K562 (cell line): ENCODE measurements around the gene OR1I1. TPM values are rescaled to one million over a fixed set of nuclear protein-coding genes. Genes with fewer than 3 reads are reported as not detected.

ENCODE experiments used
- ATAC-seq: fragments of 200-7000 bp; cut with Tn5 transposase; 3 replicates; pipeline ENCODE4 v1.9.1; 2020; ENCODE audit warnings: moderate library complexity
- BruUV-seq: library from RNA; stranded (reverse); fragments of 400-500 nt; replicated peaks from 2 replicates; lab custom pipeline; 2021; lab: Mats Ljungman, UMichigan
- CTCF ChIA-PET: fragments of 300-600 bp; formaldehyde crosslinking; extraction: SDS; loops from one replicate; lab custom pipeline; 2021; ENCODE audit warnings: low intra/inter-chr PET ratio; lab: Yijun Ruan, JAX
- POLR2A ChIA-PET: fragments of 300-600, 350-650 bp; sonication (Branson Sonifier 250); formaldehyde crosslinking; extraction: SDS; loops from one replicate; lab custom pipeline; 2021; ENCODE audit warnings: antibody characterized with exemption, inconsistent platforms; lab: Yijun Ruan, JAX
- DNase-seq, 4 experiments: peaks; one replicate each; pipeline versions ENCODE4 v3.0.0 to v3.0.0-alpha.2; 2011 to 2018; ENCODE audit warnings: low spot score in 3 of 4, mixed read lengths in 3 of 4; ENCODE audit errors: extremely low read depth in 1 of 4
- FAIRE-seq: peaks from 2 replicates; lab custom pipeline; 2011; peaks lifted over from hg19 to GRCh38; lab: Jason Lieb, UNC
- H2AFZ ChIP-seq: 2 replicates; pipeline ENCODE4 v1.6.0; 2011; ENCODE audit warnings: low read depth, low read length, control low read depth, inconsistent platforms
- H3K27ac ChIP-seq: fragments of 200-600 bp; 3 replicates; pipeline ENCODE4 v1.8.0; 2011; ENCODE audit warnings: low read depth, mild to moderate bottlenecking, control low read depth, inconsistent platforms, low read length, moderate library complexity, mixed read lengths; ENCODE audit errors: extremely low read depth
- H3K27me3 ChIP-seq, 2 experiments: fragments of 300-600 bp in 1 of 2; 2 replicates in 1 of 2; 3 replicates in 1 of 2; pipeline versions ENCODE4 v1.6.0 to v1.8.0; 2011; ENCODE audit warnings: inconsistent platforms in 2 of 2, low read length in 2 of 2, mild to moderate bottlenecking in 1 of 2, mixed read lengths in 1 of 2, moderate library complexity in 1 of 2; ENCODE audit not compliant: control insufficient read depth in 2 of 2, insufficient read depth in 2 of 2
- H3K36me3 ChIP-seq: fragments of 300-600 bp; 3 replicates; pipeline ENCODE4 v1.8.0; 2011; ENCODE audit warnings: mild to moderate bottlenecking, low read length, inconsistent platforms; ENCODE audit not compliant: control insufficient read depth, insufficient read depth
- H3K4me1 ChIP-seq, 2 experiments: fragments of 200-600 bp in 1 of 2; replicated peaks in 1 of 2; 2 replicates in 1 of 2; 3 replicates in 1 of 2; pipeline versions ENCODE4 v1.5.1 to v1.8.0; 2011; ENCODE audit warnings: inconsistent platforms in 2 of 2, low read length in 2 of 2, mild to moderate bottlenecking in 1 of 2, mixed read lengths in 1 of 2, moderate library complexity in 1 of 2; ENCODE audit not compliant: control insufficient read depth in 2 of 2, insufficient read depth in 2 of 2
- H3K4me2 ChIP-seq: 2 replicates; pipeline ENCODE4 v1.6.1; 2011; ENCODE audit warnings: low read length, control low read depth, inconsistent platforms, mixed read lengths; ENCODE audit not compliant: insufficient read depth
- H3K4me3 ChIP-seq: fragments of 200-600 bp; sonication (generic), shearing (Covaris generic); 2 replicates; pipeline ENCODE4 v1.5.1; 2016; ENCODE audit warnings: control low read depth, inconsistent platforms
- H3K79me2 ChIP-seq: fragments of 200-600 bp; 3 replicates; pipeline ENCODE4 v1.8.0; 2011; ENCODE audit warnings: low read length, inconsistent platforms; ENCODE audit not compliant: control insufficient read depth, insufficient read depth
- H3K9ac ChIP-seq, 2 experiments: 2 replicates each; pipeline versions ENCODE4 v1.6.0 to v1.6.1; 2011; ENCODE audit warnings: low read depth in 2 of 2, low read length in 2 of 2, control low read depth in 1 of 2, inconsistent platforms in 1 of 2, mild to moderate bottlenecking in 1 of 2, mixed read lengths in 1 of 2; ENCODE audit not compliant: insufficient read depth in 1 of 2
- H3K9me1 ChIP-seq: one replicate; pipeline ENCODE4 v1.6.0; 2011; ENCODE audit warnings: inconsistent platforms, mild to moderate bottlenecking, low read length, moderate library complexity; ENCODE audit not compliant: control insufficient read depth, insufficient read depth
- H3K9me3 ChIP-seq: replicated peaks from 2 replicates; pipeline ENCODE4 v1.5.1; 2011; ENCODE audit warnings: low read depth, low read length, inconsistent platforms; ENCODE audit not compliant: control insufficient read depth, insufficient read depth
- H4K20me1 ChIP-seq: replicated peaks from 2 replicates; pipeline ENCODE4 v1.6.1; 2011; ENCODE audit warnings: low read length, inconsistent platforms, mixed read lengths; ENCODE audit not compliant: control insufficient read depth, insufficient read depth
- BMI1 ChIP-seq: fragments of 150-350 bp; IDR thresholded peaks from 2 replicates; pipeline ENCODE4 v1.6.1; 2014; ENCODE audit warnings: low read length
- CBFA2T2 ChIP-seq: fragments of 450-650 bp; conservative IDR thresholded peaks from 2 replicates; pipeline ENCODE4 v1.6.1; 2017; ENCODE audit warnings: mild to moderate bottlenecking
- CBX2 ChIP-seq: fragments of 200-600 bp; sonication (generic); IDR thresholded peaks from one replicate; pipeline ENCODE4 v1.6.1; 2012; ENCODE audit warnings: mild to moderate bottlenecking, low read length, inconsistent platforms; ENCODE audit not compliant: insufficient read depth, poor library complexity, severe bottlenecking
- CSDE1 ChIP-seq, 2 experiments: fragments of 450-650 bp; IDR thresholded peaks; 2 replicates each; pipeline ENCODE4 v1.6.1; 2016; ENCODE audit warnings: mild to moderate bottlenecking in 1 of 2
- GTF2E2 ChIP-seq: fragments of 200-800 bp; sonication (Bioruptor generic); IDR thresholded peaks from 2 replicates; pipeline ENCODE4 v1.6.1; 2016; ENCODE audit warnings: missing genetic modification characterization, missing compliant biosample characterization
- KAT7 ChIP-seq: sonication (generic); formaldehyde crosslinking; IDR thresholded peaks from 2 replicates; pipeline ENCODE4 v1.8.0; 2022; ENCODE audit warnings: missing genetic modification reagents, mild to moderate bottlenecking, borderline replicate concordance
- L3MBTL2 ChIP-seq: fragments of 450-650 bp; IDR thresholded peaks from 2 replicates; pipeline ENCODE4 v1.6.1; 2016; ENCODE audit warnings: mild to moderate bottlenecking, moderate library complexity
- NCOA6 ChIP-seq: fragments of 450-650 bp; IDR thresholded peaks from 2 replicates; pipeline ENCODE4 v1.6.1; 2017; ENCODE audit warnings: mild to moderate bottlenecking
- SPI1 ChIP-seq: IDR thresholded peaks from 2 replicates; pipeline ENCODE4 v1.6.1; 2011; ENCODE audit warnings: low read depth, low read length, control low read depth, borderline replicate concordance
- ZNF512 ChIP-seq: IDR thresholded peaks from 2 replicates; pipeline ENCODE4 v1.6.1; 2016; ENCODE audit warnings: missing genetic modification characterization, missing compliant biosample characterization
- ZNF76 ChIP-seq: fragments of 250-450 bp; sonication (Bioruptor Pico); IDR thresholded peaks from 2 replicates; pipeline ENCODE4 v1.4.0; 2020; ENCODE audit warnings: mild to moderate bottlenecking, moderate library complexity, borderline replicate concordance
- ZZZ3 ChIP-seq: fragments of 450-650 bp; IDR thresholded peaks from 2 replicates; pipeline ENCODE4 v1.6.1; 2016; ENCODE audit warnings: antibody characterized with exemption, mild to moderate bottlenecking, moderate library complexity
- WGBS: fragments of 100-300 bp; shearing (Covaris generic); methylation state at CpG from one replicate; pipeline ENCODE4 v1.1.6; 2016; ENCODE audit warnings: low coverage, mixed read lengths; ENCODE audit not compliant: insufficient coverage; ENCODE audit errors: missing lambda C conversion rate; 5-methylcytosine and 5-hydroxymethylcytosine counted together
- in situ Hi-C: fragments of 300-500 bp; cut with MboI; formaldehyde crosslinking; loops from 4 replicates; pipeline ENCODE4 v1.15.0; 2018; ENCODE audit warnings: inconsistent platforms, mixed read lengths
- intact Hi-C: fragments of 100-400 bp; cut with micrococcal nuclease; formaldehyde crosslinking; loops from 2 replicates; pipeline ENCODE4 v1.14.2; 2022
- polyA plus RNA-seq, 8 experiments: library from polyadenylated mRNA; depleted of rRNA in 4 of 8; stranded (reverse) in 5 of 8; unstranded in 3 of 8; fragments of >200 nt; fragmentation: Nextera tagmentation in 2 of 8; fragmentation: Illumina TruSeq in 1 of 8; extraction: Ambion mirVana in 2 of 8; extraction: Trizol in 1 of 8; gene quantifications; 2 replicates each; pipeline versions ENCODE4 v1.2.1 to v1.2.3, GENCODE V29; 2011 to 2014; ENCODE audit warnings: inconsistent platforms in 1 of 8, missing spikeins in 1 of 8
- total RNA-seq, 7 experiments: library from RNA; depleted of rRNA in 6 of 7; stranded (reverse); fragments of >200 nt in 6 of 7; fragmentation: Illumina TruSeq in 2 of 7; extraction: Trizol in 2 of 7; gene quantifications; 2 replicates each; pipeline versions ENCODE4 v1.2.1 to v1.2.3, GENCODE V29; 2011 to 2021; ENCODE audit warnings: low replicate concordance in 1 of 7
- TF ChIP-seq, protein P1 (sequence below): IDR thresholded peaks from 2 replicates; pipeline ENCODE4 v1.6.1; 2014; ENCODE audit warnings: antibody characterized with exemption

OR1I1 gene
- total and polyA plus RNA-seq, 9 of the 15 experiments (the other 6 are each of a cell fraction or from before 2014, with no cell fraction given): not detected

- Histone ChIP-seq H4K20me1 (no peaks in the 10 kb centered on the region), H2AFZ (no peak overlapping the region), H3K27me3 (peaks cover 7 to 31% of the 10 kb centered on the region in 2 experiments; a peak in 3 of 5 replicates), H3K9ac (no peak overlapping the region), H3K79me2 (no peaks in the 10 kb centered on the region), H3K4me3 (no peak overlapping the region), H3K4me2 (no peak overlapping the region), H3K9me1 (no peaks in the 10 kb centered on the region), H3K4me1 (peaks cover 0 to 20% of the 10 kb centered on the region in 2 experiments; a peak in 2 of 5 replicates), H3K9me3 (no peaks in the 10 kb centered on the region), H3K27ac (no peak overlapping the region), H3K36me3 (no peaks in the 10 kb centered on the region)
- BruUV-seq: no TSS peak
- in situ Hi-C loops: no loop called here
- TF ChIP-seq KAT7 (CRISPR knock-in tag) (no peak), NCOA6 (no peak), CBX2 (no peak), BMI1 (no peak), CSDE1 (IDR thresholded peaks at IDR 0.05) (no peak), ZNF76 (CRISPR knock-in tag) (no peak), SPI1 (no peak), ZNF512 (tag) (no peak), GTF2E2 (tag) (no peak), L3MBTL2 (no peak), ZZZ3 (no peak), CBFA2T2 (no peak)
- TF ChIP-seq, protein P1, sequence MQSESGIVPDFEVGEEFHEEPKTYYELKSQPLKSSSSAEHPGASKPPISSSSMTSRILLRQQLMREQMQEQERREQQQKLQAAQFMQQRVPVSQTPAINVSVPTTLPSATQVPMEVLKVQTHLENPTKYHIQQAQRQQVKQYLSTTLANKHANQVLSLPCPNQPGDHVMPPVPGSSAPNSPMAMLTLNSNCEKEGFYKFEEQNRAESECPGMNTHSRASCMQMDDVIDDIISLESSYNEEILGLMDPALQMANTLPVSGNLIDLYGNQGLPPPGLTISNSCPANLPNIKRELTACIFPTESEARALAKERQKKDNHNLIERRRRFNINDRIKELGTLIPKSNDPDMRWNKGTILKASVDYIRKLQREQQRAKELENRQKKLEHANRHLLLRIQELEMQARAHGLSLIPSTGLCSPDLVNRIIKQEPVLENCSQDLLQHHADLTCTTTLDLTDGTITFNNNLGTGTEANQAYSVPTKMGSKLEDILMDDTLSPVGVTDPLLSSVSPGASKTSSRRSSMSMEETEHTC: no peak
- CTCF ChIA-PET: no interaction called here
- DNase-seq: no peak
- intact Hi-C loops: no loop called here
- 2% methylated on average over 8 of the region's 17 CpGs for WGBS
- no peak for ATAC-seq
- no peak for FAIRE-seq
- POLR2A ChIA-PET: interaction anchor here (0.5 to 1.0 kb wide), 2 partner anchors 14 to 645 kb away, joined by 3 read pairs; no protein-coding TSS in a partner anchor
Observed at GRCh38 chr19:15110418-15110815, 28.4 kb downstream of the OR1I1 start.
